Measurements from ENCODE around the gene ITCH.

- no peak for TF ChIP-seq CTCF (IDR thresholded peaks at IDR 0.05; ENCODE audit: borderline replicate concordance, extremely low read depth, low read length, poor library complexity, severe bottlenecking)
- TF ChIP-seq EZH2 (IDR thresholded peaks at IDR 0.05; ENCODE audit: borderline replicate concordance, low read depth, low read length, severe bottlenecking), result no peak
These were observed 128.9 kb downstream of the ITCH start for GRCh38 chr20:34491932-34492509.
